IMR-90 (cell line): Measurements from ENCODE around the gene MSI2. TPM values are rescaled to one million over a fixed set of nuclear protein-coding genes. Genes with fewer than 3 reads are reported as not detected.
A peak's percentile ranks its signal among the peaks of the same experiment; 100 is the strongest.

ENCODE experiments used
- ATAC-seq: fragments of 200-7000 bp; cut with Tn5 transposase; 2 replicates; pipeline ENCODE4 v1.9.1; 2020; ENCODE audit warnings: low read depth, mild to moderate bottlenecking, moderate library complexity
- BruUV-seq: library from RNA; stranded (reverse); fragments of 400-500 nt; replicated peaks from 2 replicates; lab custom pipeline; 2021; lab: Mats Ljungman, UMichigan
- CTCF ChIA-PET: fragments of 300-600 bp; formaldehyde crosslinking; extraction: SDS; loops from one replicate; lab custom pipeline; 2021; ENCODE audit warnings: antibody characterized with exemption; lab: Yijun Ruan, JAX
- POLR2A ChIA-PET: fragments of 300-600 bp; sonication (Branson Sonifier 250); formaldehyde crosslinking; loops from one replicate; lab custom pipeline; 2022; ENCODE audit warnings: antibody characterized with exemption; ENCODE audit not compliant: unreplicated experiment; lab: Charles Lee
- DNase-seq: peaks from one replicate; pipeline ENCODE4 v3.0.0; 2013
- H2AFZ ChIP-seq: replicated peaks from 2 replicates; pipeline ENCODE3; 2013; ENCODE audit warnings: low read length, mild to moderate bottlenecking; ENCODE audit not compliant: poor library complexity
- H2AK5ac ChIP-seq: 2 replicates; pipeline ENCODE4 v1.6.1; 2013; ENCODE audit warnings: low read depth, low read length, inconsistent platforms
- H2AK9ac ChIP-seq: replicated peaks from 2 replicates; pipeline ENCODE3; 2013; ENCODE audit warnings: mild to moderate bottlenecking, low read depth, low read length, moderate library complexity; ENCODE audit not compliant: poor library complexity
- H2BK120ac ChIP-seq: 2 replicates; pipeline ENCODE4 v1.6.1; 2013; ENCODE audit warnings: low read depth, low read length, inconsistent platforms
- H2BK15ac ChIP-seq: 3 replicates; pipeline ENCODE4 v1.6.1; 2013; ENCODE audit warnings: low read depth, low read length, inconsistent platforms
- H2BK20ac ChIP-seq: 2 replicates; pipeline ENCODE4 v1.6.1; 2013; ENCODE audit warnings: low read depth, mild to moderate bottlenecking, inconsistent platforms, low read length, moderate library complexity
- H2BK5ac ChIP-seq: 2 replicates; pipeline ENCODE4 v1.6.1; 2013; ENCODE audit warnings: mild to moderate bottlenecking, low read depth, low read length, inconsistent platforms; ENCODE audit not compliant: poor library complexity, severe bottlenecking
- H3K14ac ChIP-seq: replicated peaks from 2 replicates; pipeline ENCODE4 v1.6.1; 2013; ENCODE audit warnings: low read depth, low read length, inconsistent platforms
- H3K18ac ChIP-seq: 2 replicates; pipeline ENCODE4 v1.6.1; 2013; ENCODE audit warnings: low read depth, low read length, control low read depth
- H3K23ac ChIP-seq: 2 replicates; pipeline ENCODE4 v1.6.1; 2013; ENCODE audit warnings: low read depth, low read length, inconsistent platforms
- H3K27ac ChIP-seq: 2 replicates; pipeline ENCODE4 v1.5.1; 2013; ENCODE audit warnings: mild to moderate bottlenecking, control low read depth, low read length; ENCODE audit not compliant: insufficient read depth
- H3K27me3 ChIP-seq: 2 replicates; pipeline ENCODE4 v1.6.1; 2013; ENCODE audit warnings: low read length; ENCODE audit not compliant: control insufficient read depth, insufficient read depth
- H3K36me3 ChIP-seq: 2 replicates; pipeline ENCODE4 v1.6.1; 2013; ENCODE audit warnings: low read length, mixed read lengths; ENCODE audit not compliant: control insufficient read depth, insufficient read depth
- H3K4ac ChIP-seq: 2 replicates; pipeline ENCODE4 v1.6.1; 2013; ENCODE audit warnings: low read depth, low read length, inconsistent platforms
- H3K4me1 ChIP-seq: 2 replicates; pipeline ENCODE4 v1.6.1; 2013; ENCODE audit warnings: low read length, mixed read lengths; ENCODE audit not compliant: control insufficient read depth, insufficient read depth
- H3K4me2 ChIP-seq: 2 replicates; pipeline ENCODE4 v1.6.1; 2013; ENCODE audit warnings: low read depth, mild to moderate bottlenecking, control low read depth, low read length, moderate library complexity
- H3K4me3 ChIP-seq: 2 replicates; pipeline ENCODE4 v1.5.1; 2013; ENCODE audit warnings: low read depth, mild to moderate bottlenecking, control low read depth, low read length, moderate library complexity; ENCODE audit not compliant: insufficient read depth
- H3K56ac ChIP-seq: 2 replicates; pipeline ENCODE4 v1.6.1; 2013; ENCODE audit warnings: low read length, inconsistent platforms; ENCODE audit not compliant: insufficient read depth; ENCODE audit errors: extremely low read depth
- H3K79me1 ChIP-seq, 2 experiments: 2 replicates each; pipeline ENCODE4 v1.6.1; 2013; ENCODE audit warnings: low read length in 2 of 2, inconsistent platforms in 1 of 2, low read depth in 1 of 2
- H3K9ac ChIP-seq: 2 replicates; pipeline ENCODE4 v1.6.1; 2013; ENCODE audit warnings: low read depth, low read length, control low read depth
- H3K9me1 ChIP-seq: 2 replicates; pipeline ENCODE4 v1.6.1; 2013; ENCODE audit warnings: low read length, inconsistent platforms; ENCODE audit not compliant: insufficient read depth
- H3K9me3 ChIP-seq: 2 replicates; pipeline ENCODE4 v1.6.1; 2013; ENCODE audit warnings: low read length; ENCODE audit not compliant: control insufficient read depth, insufficient read depth
- H4K20me1 ChIP-seq: 2 replicates; pipeline ENCODE4 v1.6.1; 2013; ENCODE audit warnings: low read length, inconsistent platforms; ENCODE audit not compliant: insufficient read depth
- H4K5ac ChIP-seq: 2 replicates; pipeline ENCODE4 v1.6.1; 2013; ENCODE audit warnings: mild to moderate bottlenecking, low read depth, low read length, control low read depth
- H4K8ac ChIP-seq, 2 experiments: 2 replicates each; pipeline ENCODE4 v1.6.1; 2013; ENCODE audit warnings: low read depth in 2 of 2, low read length in 2 of 2, control low read depth in 1 of 2, inconsistent platforms in 1 of 2
- H4K91ac ChIP-seq: 2 replicates; pipeline ENCODE4 v1.6.1; 2013; ENCODE audit warnings: low read depth, low read length, inconsistent platforms; ENCODE audit not compliant: insufficient read depth
- RAD21 ChIP-seq: IDR thresholded peaks from 2 replicates; pipeline ENCODE4 v1.6.1; 2012; ENCODE audit warnings: low read length, improper control_type of control experiment
- RCOR1 ChIP-seq: IDR thresholded peaks from 2 replicates; pipeline ENCODE4 v1.6.1; 2012; ENCODE audit warnings: mild to moderate bottlenecking, low read length, improper control_type of control experiment; ENCODE audit not compliant: insufficient replicate concordance
- WGBS, 2 experiments: methylation state at CpG; one replicate each; pipeline versions ENCODE4 v1.1.5 to v1.1.7; 2013; ENCODE audit warnings: missing lambda C conversion rate in 2 of 2; ENCODE audit not compliant: insufficient read length in 1 of 2; ENCODE audit errors: extremely low coverage in 2 of 2; 5-methylcytosine and 5-hydroxymethylcytosine counted together
- dilution Hi-C: fragments of 300-500 bp; cut with HindIII; formaldehyde crosslinking; loops from one replicate; pipeline ENCODE4 v1.14.3; 2018; ENCODE audit warnings: low sequenced_read_pairs; ENCODE audit not compliant: unreplicated experiment
- in situ Hi-C: fragments of 300-500 bp; cut with MboI; formaldehyde crosslinking; loops from 3 replicates; pipeline ENCODE4 v1.14.3; 2019; ENCODE audit warnings: low sequenced_read_pairs, inconsistent platforms, mixed read lengths
- intact Hi-C: fragments of 100-400 bp; cut with micrococcal nuclease; formaldehyde crosslinking; loops from 2 replicates; pipeline ENCODE4 v1.10.0; 2022
- polyA plus RNA-seq, 3 experiments: library from polyadenylated mRNA; depleted of rRNA; stranded (reverse); fragments of >200 nt; gene quantifications; 2 replicates each; pipeline ENCODE4 v1.2.3, GENCODE V29; 2012; ENCODE audit warnings: low replicate concordance in 1 of 3
- total RNA-seq: library from RNA; depleted of rRNA; stranded (reverse); fragments of >200 nt; gene quantifications from 2 replicates; pipeline ENCODE4 v1.2.3, GENCODE V29; 2012
- TF ChIP-seq, protein P1 (sequence below): conservative IDR thresholded peaks from 2 replicates; pipeline ENCODE4 v1.5.1; 2012; ENCODE audit warnings: mild to moderate bottlenecking, low read depth, low read length, improper control_type of control experiment

MSI2 gene
- total and polyA plus RNA-seq, 2 of the 4 experiments (the other 2 are of a cell fraction), result 13.0 to 16.0 TPM

DNA sequence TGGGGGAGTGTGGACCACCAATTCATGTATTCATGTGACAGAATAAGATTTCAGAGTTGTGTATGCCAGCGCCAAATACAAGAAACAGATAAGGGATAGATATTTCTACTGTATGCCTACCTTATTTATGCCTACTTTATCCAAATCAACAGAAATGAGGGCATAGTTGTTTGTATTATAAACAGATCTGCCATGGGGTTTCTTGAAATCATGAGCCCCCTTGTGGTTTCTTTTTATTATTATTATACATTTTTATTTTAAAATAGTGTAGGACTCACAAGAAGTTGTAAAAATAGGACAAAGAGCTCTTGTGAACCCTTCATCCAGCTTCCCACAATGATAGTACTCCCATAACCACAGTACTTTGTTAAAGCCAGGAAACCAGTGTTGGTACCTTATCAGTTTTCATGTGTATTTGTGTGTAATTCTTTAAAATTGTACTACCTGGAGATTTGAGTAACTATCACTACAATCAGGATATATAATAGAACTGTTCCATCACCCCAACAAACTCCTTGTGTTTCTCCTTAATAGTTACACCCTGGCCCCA lies 259.4 kb downstream of the MSI2 start:
- ATAC-seq, result no peak

More for the DNA sequence above, 259.4 kb downstream of the MSI2 start:
- DNase-seq, result no peak
- no peak overlapping the region for H3K4me3 ChIP-seq
- no TSS peak for BruUV-seq
- H4K20me1 ChIP-seq, result no peaks in the 10 kb centered on the region
- ChIA-PET POLR2A (no interaction called here), CTCF (interaction anchor here (0.7 to 1.3 kb wide), 2 partner anchors 17 to 34 kb away, joined by 3 read pairs; no protein-coding TSS in a partner anchor)
- no peak overlapping the region; the same call in 1 of the 2 replicates for H3K14ac ChIP-seq
- dilution Hi-C loops, result no loop called here
- WGBS, 2 experiments, result no CpG with 5 or more reads among the region's 1 CpG
- no peaks in the 10 kb centered on the region for H3K9me3 ChIP-seq
- H2AFZ ChIP-seq, result no peak overlapping the region
- peaks cover 0 to 13% of the 10 kb centered on the region in 2 experiments; a peak in 1 of 4 replicates for H3K79me1 ChIP-seq
- peak overlapping the region; percentile 12 for H2BK5ac ChIP-seq
- H4K91ac ChIP-seq, result no peak overlapping the region
- no peak for TF ChIP-seq RCOR1
- TF ChIP-seq, protein P1, sequence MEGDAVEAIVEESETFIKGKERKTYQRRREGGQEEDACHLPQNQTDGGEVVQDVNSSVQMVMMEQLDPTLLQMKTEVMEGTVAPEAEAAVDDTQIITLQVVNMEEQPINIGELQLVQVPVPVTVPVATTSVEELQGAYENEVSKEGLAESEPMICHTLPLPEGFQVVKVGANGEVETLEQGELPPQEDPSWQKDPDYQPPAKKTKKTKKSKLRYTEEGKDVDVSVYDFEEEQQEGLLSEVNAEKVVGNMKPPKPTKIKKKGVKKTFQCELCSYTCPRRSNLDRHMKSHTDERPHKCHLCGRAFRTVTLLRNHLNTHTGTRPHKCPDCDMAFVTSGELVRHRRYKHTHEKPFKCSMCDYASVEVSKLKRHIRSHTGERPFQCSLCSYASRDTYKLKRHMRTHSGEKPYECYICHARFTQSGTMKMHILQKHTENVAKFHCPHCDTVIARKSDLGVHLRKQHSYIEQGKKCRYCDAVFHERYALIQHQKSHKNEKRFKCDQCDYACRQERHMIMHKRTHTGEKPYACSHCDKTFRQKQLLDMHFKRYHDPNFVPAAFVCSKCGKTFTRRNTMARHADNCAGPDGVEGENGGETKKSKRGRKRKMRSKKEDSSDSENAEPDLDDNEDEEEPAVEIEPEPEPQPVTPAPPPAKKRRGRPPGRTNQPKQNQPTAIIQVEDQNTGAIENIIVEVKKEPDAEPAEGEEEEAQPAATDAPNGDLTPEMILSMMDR, result 0 out of 2 replicates have a peak, but pooled peaks have one; percentile 16
- TF ChIP-seq RAD21, result peak; percentile 36
- no peak overlapping the region for H2BK15ac ChIP-seq
- peaks cover 14% of the 10 kb centered on the region; the same call in 1 of the 2 replicates for H3K4me1 ChIP-seq
- no peak overlapping the region for H3K9ac ChIP-seq
- no peak overlapping the region; the same call in 1 of the 2 replicates for H3K18ac ChIP-seq
- H4K5ac ChIP-seq, result no peak overlapping the region
- H2AK9ac ChIP-seq, result no peak overlapping the region
- H2BK20ac ChIP-seq, result peak overlapping the region; percentile 63; the same call in 1 of the 2 replicates
- H2BK120ac ChIP-seq, result no peak overlapping the region
- no peaks in the 10 kb centered on the region for H3K36me3 ChIP-seq
- H3K23ac ChIP-seq, result no peak overlapping the region
- no peak overlapping the region for H3K27ac ChIP-seq
- peaks cover 18% of the 10 kb centered on the region for H3K9me1 ChIP-seq
- peak overlapping the region; percentile 48; the same call in 1 of the 2 replicates for H3K4ac ChIP-seq
- no peaks in the 10 kb centered on the region for H3K27me3 ChIP-seq
- in situ Hi-C loops, result loop anchor here (5.0 kb wide), 1 partner anchor 273 kb away; no protein-coding TSS in a partner anchor
- H3K4me2 ChIP-seq, result no peak overlapping the region
- H3K56ac ChIP-seq, result no peak overlapping the region
- intact Hi-C loops, result loop anchor here (2.0 kb wide), 1 partner anchor 147 kb away; no protein-coding TSS in a partner anchor
- no peak overlapping the region for H2AK5ac ChIP-seq
- no peak overlapping the region for H4K8ac ChIP-seq
